Panc1 (cell line): Measurements from ENCODE around the gene KCNQ1. TPM values are rescaled to one million over a fixed set of nuclear protein-coding genes. Genes with fewer than 3 reads are reported as not detected.

ENCODE experiments used
- ATAC-seq: fragments of 200-7000 bp; cut with Tn5 transposase; 2 replicates; pipeline ENCODE4 v1.9.1; 2020; ENCODE audit warnings: mild to moderate bottlenecking, moderate library complexity
- BruUV-seq: library from RNA; stranded (reverse); fragments of 400-500 nt; replicated peaks from 2 replicates; lab custom pipeline; 2021; lab: Mats Ljungman, UMichigan
- CTCF ChIA-PET: fragments of 300-600 bp; sonication (Branson Sonifier 250); formaldehyde crosslinking; loops from one replicate; lab custom pipeline; 2022; ENCODE audit warnings: antibody characterized with exemption; lab: Charles Lee
- POLR2A ChIA-PET: fragments of 300-600 bp; sonication (Branson Sonifier 250); formaldehyde crosslinking; loops from one replicate; lab custom pipeline; 2022; ENCODE audit warnings: antibody characterized with exemption; lab: Charles Lee
- DNase-seq: peaks from one replicate; pipeline ENCODE4 v3.0.0-alpha.2; 2010; ENCODE audit warnings: low read depth, low spot score
- H3K27ac ChIP-seq: 2 replicates; pipeline ENCODE4 v1.5.1; 2011; ENCODE audit warnings: mild to moderate bottlenecking, low read length, inconsistent platforms
- H3K27me3 ChIP-seq: fragments of 200-500 bp; sonication (Bioruptor generic); 2 replicates; pipeline ENCODE4 v1.6.0; 2014; ENCODE audit warnings: low read length, inconsistent platforms; ENCODE audit not compliant: control insufficient read depth, insufficient read depth
- H3K36me3 ChIP-seq: fragments of 200-500 bp; sonication (Bioruptor generic); 2 replicates; pipeline ENCODE4 v1.5.1; 2014; ENCODE audit warnings: inconsistent platforms, mild to moderate bottlenecking, low read length, moderate library complexity; ENCODE audit not compliant: control insufficient read depth, insufficient read depth
- H3K4me1 ChIP-seq: 2 replicates; pipeline ENCODE4 v1.5.1; 2011; ENCODE audit warnings: inconsistent platforms, mild to moderate bottlenecking, low read length, moderate library complexity; ENCODE audit not compliant: control insufficient read depth, insufficient read depth
- H3K4me3 ChIP-seq, 2 experiments: 2 replicates each; pipeline ENCODE4 v1.5.1; 2011 to 2012; ENCODE audit warnings: low read depth in 2 of 2, low read length in 2 of 2, mild to moderate bottlenecking in 2 of 2, inconsistent platforms in 1 of 2, moderate library complexity in 1 of 2
- H3K9me3 ChIP-seq: fragments of 200-500 bp; sonication (Bioruptor generic); 2 replicates; pipeline ENCODE4 v1.5.1; 2014; ENCODE audit warnings: low read depth, mild to moderate bottlenecking, inconsistent platforms, low read length, moderate library complexity; ENCODE audit not compliant: control insufficient read depth, insufficient read depth
- POLR2AphosphoS5 ChIP-seq: IDR thresholded peaks from 2 replicates; pipeline ENCODE4 v1.6.1; 2012; ENCODE audit warnings: mild to moderate bottlenecking, low read depth, low read length, moderate library complexity
- SIN3A ChIP-seq: IDR thresholded peaks from 2 replicates; pipeline ENCODE4 v1.6.1; 2012; ENCODE audit warnings: low read depth, mild to moderate bottlenecking, low read length, moderate library complexity, borderline replicate concordance; ENCODE audit not compliant: insufficient read depth
- TCF7L2 ChIP-seq: IDR thresholded peaks from 2 replicates; pipeline ENCODE4 v1.6.1; 2011; ENCODE audit warnings: mild to moderate bottlenecking, low read depth, low read length, inconsistent platforms
- in situ Hi-C: cut with HindIII; loops from 2 replicates; pipeline ENCODE4 v1.10.0; 2016; ENCODE audit warnings: low sequenced_read_pairs, low pct_unique_long_range_greater_than_20kb
- intact Hi-C: fragments of 100-400 bp; cut with micrococcal nuclease; formaldehyde crosslinking; loops from one replicate; pipeline ENCODE4 v1.10.0; 2022; ENCODE audit not compliant: unreplicated experiment
- total RNA-seq: library from RNA; stranded (reverse); gene quantifications from one replicate; pipeline ENCODE4 v1.2.1, GENCODE V29; 2021; ENCODE audit not compliant: unreplicated experiment
- TF ChIP-seq, protein P1 (sequence below), 2 experiments: IDR thresholded peaks; 2 replicates each; pipeline ENCODE4 v1.6.1; 2011 to 2012; ENCODE audit warnings: low read depth in 2 of 2, control low read depth in 1 of 2, low read length in 1 of 2, mild to moderate bottlenecking in 1 of 2, moderate library complexity in 1 of 2; ENCODE audit not compliant: insufficient read depth in 1 of 2
- TF ChIP-seq, protein P2 (sequence below): fragments of 450-650 bp; IDR thresholded peaks from 2 replicates; pipeline ENCODE4 v1.5.1; 2017; ENCODE audit warnings: mild to moderate bottlenecking

The KCNQ1 gene
- total RNA-seq, 1 experiment from 2014 or later: 1.0 TPM

DNA sequence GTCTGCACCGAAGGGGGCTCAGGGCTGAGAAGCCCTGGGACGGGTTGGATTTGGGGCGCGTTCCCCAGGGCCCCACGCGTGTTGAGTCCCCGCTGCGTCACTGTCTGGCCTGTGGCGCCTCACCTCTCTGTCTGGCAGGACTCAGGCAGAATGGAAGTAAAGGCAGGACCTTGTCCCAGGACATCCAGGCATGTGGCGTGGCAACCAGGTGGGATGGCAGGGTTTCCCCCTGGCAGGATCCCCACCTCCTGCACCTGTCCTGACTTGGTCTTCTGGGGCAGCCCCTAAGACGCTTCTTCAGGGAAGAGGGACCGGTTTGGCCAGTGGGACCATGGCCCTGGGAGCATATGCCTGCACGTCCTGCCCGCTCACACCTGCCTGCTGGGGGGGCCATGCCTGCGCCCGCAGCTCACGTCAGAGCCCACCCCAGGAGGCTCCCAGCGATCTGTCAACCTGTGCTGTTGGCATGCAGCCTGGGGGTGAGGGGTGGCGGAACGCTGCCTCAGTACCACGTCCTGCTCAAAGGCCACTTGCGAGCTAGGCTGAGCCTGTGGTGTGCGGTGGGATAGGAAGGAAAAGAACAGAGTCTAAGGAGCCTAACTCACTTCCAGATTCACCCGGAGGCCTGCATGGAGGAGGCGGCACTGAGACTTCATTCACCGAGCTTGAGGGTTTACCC, 72.7 kb downstream of the KCNQ1 start:
- no peak overlapping the region for H3K27ac ChIP-seq
- ATAC-seq: no peak
- H3K9me3 ChIP-seq: no peaks in the 10 kb centered on the region
- in situ Hi-C loops (no loop called here), intact Hi-C loops (no loop called here)
- no peaks in the 10 kb centered on the region for H3K36me3 ChIP-seq
- no peak overlapping the region for H3K4me3 ChIP-seq
- H3K27me3 ChIP-seq: no peaks in the 10 kb centered on the region; the same call in 1 of the 2 replicates
- TF ChIP-seq POLR2AphosphoS5 (no peak), TCF7L2 (no peak), SIN3A (no peak)
- TF ChIP-seq, protein P1, sequence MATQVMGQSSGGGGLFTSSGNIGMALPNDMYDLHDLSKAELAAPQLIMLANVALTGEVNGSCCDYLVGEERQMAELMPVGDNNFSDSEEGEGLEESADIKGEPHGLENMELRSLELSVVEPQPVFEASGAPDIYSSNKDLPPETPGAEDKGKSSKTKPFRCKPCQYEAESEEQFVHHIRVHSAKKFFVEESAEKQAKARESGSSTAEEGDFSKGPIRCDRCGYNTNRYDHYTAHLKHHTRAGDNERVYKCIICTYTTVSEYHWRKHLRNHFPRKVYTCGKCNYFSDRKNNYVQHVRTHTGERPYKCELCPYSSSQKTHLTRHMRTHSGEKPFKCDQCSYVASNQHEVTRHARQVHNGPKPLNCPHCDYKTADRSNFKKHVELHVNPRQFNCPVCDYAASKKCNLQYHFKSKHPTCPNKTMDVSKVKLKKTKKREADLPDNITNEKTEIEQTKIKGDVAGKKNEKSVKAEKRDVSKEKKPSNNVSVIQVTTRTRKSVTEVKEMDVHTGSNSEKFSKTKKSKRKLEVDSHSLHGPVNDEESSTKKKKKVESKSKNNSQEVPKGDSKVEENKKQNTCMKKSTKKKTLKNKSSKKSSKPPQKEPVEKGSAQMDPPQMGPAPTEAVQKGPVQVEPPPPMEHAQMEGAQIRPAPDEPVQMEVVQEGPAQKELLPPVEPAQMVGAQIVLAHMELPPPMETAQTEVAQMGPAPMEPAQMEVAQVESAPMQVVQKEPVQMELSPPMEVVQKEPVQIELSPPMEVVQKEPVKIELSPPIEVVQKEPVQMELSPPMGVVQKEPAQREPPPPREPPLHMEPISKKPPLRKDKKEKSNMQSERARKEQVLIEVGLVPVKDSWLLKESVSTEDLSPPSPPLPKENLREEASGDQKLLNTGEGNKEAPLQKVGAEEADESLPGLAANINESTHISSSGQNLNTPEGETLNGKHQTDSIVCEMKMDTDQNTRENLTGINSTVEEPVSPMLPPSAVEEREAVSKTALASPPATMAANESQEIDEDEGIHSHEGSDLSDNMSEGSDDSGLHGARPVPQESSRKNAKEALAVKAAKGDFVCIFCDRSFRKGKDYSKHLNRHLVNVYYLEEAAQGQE (IDR thresholded peaks at IDR 0.05; ENCODE audit: insufficient read depth in 1 of 2, low read depth in 2 of 2, low read length in 1 of 2): no peak
- TF ChIP-seq, protein P2, sequence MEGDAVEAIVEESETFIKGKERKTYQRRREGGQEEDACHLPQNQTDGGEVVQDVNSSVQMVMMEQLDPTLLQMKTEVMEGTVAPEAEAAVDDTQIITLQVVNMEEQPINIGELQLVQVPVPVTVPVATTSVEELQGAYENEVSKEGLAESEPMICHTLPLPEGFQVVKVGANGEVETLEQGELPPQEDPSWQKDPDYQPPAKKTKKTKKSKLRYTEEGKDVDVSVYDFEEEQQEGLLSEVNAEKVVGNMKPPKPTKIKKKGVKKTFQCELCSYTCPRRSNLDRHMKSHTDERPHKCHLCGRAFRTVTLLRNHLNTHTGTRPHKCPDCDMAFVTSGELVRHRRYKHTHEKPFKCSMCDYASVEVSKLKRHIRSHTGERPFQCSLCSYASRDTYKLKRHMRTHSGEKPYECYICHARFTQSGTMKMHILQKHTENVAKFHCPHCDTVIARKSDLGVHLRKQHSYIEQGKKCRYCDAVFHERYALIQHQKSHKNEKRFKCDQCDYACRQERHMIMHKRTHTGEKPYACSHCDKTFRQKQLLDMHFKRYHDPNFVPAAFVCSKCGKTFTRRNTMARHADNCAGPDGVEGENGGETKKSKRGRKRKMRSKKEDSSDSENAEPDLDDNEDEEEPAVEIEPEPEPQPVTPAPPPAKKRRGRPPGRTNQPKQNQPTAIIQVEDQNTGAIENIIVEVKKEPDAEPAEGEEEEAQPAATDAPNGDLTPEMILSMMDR: no peak
- no peaks in the 10 kb centered on the region for H3K4me1 ChIP-seq
- POLR2A ChIA-PET: no interaction called here
- no TSS peak for BruUV-seq
- no peak for DNase-seq
- CTCF ChIA-PET: no interaction called here

DNA sequence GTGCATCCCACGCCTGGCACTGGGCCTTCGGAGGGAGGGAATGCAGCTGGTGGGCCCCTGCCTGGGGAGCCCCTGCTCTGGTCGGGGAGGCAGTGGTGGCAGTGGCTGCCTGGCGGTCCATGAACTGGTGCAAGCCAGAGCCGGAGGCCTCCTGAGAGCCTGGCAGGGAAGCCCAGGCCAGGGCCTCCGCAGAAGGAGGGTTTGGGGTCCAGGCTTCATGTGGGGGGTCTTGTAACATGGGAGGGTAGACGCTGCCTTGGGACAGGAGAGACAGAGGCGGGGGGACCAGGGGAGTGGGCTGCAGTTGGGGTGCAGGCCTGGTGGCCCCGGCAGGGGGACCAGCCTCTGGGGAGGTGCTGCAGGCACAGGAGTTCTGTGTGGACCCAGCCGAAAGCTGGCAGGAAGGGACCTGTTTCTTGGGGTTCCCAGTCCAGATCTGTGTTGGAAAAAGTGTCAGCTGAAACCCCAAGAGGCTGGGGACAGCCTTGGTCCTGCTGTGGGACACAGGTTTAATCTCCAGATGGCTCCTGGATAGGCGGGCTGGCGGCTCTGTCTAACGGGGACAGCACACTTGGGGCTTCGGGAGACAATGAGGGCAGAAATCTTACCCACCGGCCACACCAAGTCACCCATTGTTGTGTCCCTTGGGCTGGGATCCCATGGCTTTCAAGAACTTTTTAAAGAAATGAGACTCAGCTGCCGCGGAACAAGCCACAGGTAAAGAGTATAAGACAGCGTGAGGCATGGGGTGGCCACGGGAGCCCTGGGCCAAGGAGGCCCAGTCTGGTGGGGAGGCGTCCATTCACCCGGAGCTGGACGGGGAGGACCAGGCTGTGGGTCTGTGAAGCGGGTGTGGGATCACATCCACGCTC, 73.5 kb downstream of the KCNQ1 start:
- in situ Hi-C loops (no loop called here), intact Hi-C loops (no loop called here)
- Histone ChIP-seq H3K9me3 (no peaks in the 10 kb centered on the region), H3K36me3 (no peaks in the 10 kb centered on the region), H3K4me3 (no peak overlapping the region), H3K4me1 (no peaks in the 10 kb centered on the region), H3K27me3 (no peaks in the 10 kb centered on the region; the same call in 1 of the 2 replicates), H3K27ac (no peak overlapping the region)
- TF ChIP-seq POLR2AphosphoS5 (no peak), TCF7L2 (no peak), SIN3A (no peak)
- TF ChIP-seq, protein P2: no peak
- TF ChIP-seq, protein P1 (IDR thresholded peaks at IDR 0.05; ENCODE audit: insufficient read depth in 1 of 2, low read depth in 2 of 2, low read length in 1 of 2): no peak
- CTCF ChIA-PET: no interaction called here
- no TSS peak for BruUV-seq
- DNase-seq (no peak), ATAC-seq (peak; percentile 11; the same call in 1 of the 2 replicates)
- POLR2A ChIA-PET: no interaction called here
